Midbrain (tissue), 1 donor: ENCODE measurements around the gene SCART1.
"Not testable (repeated sequence)": the region's sequence is repeated elsewhere in the genome, so short reads cannot be mapped to it uniquely, and the experiment has no call there.

Experiments used
- DNase-seq: peaks from one replicate; lab custom pipeline; 2025; lab: John Stamatoyannopoulos, UW

The SCART1 gene

GRCh38 chr10:133453516-133454203 is at the start of gene SCART1:
Gene SCART1 (plus strand): TSS chr10:133453945. CDS start chr10:133453998, 53 bp downstream.
- no peak for DNase-seq

GRCh38 chr10:133405272-133405671 is 48.5 kb upstream of the SCART1 start:
- DNase-seq: no peak

GRCh38 chr10:133405844-133406527 is 47.8 kb upstream of the SCART1 start:
- no peak for DNase-seq

GRCh38 chr10:133411523-133412380 is 42.0 kb upstream of the SCART1 start:
- no peak for DNase-seq

GRCh38 chr10:133412381-133412711 is 41.4 kb upstream of the SCART1 start:
- no peak for DNase-seq

- not testable (repeated sequence) for DNase-seq
Observed at GRCh38 chr10:133414401-133414800, 39.3 kb upstream of the SCART1 start.

GRCh38 chr10:133415752-133416151 is 38.0 kb upstream of the SCART1 start:
- no peak for DNase-seq

- no peak for DNase-seq
Observed at GRCh38 chr10:133418289-133418993, 35.3 kb upstream of the SCART1 start.

GRCh38 chr10:133419211-133419950 is 34.4 kb upstream of the SCART1 start:
- DNase-seq: no peak

GRCh38 chr10:133420028-133420427 is 33.7 kb upstream of the SCART1 start:
- DNase-seq: no peak

- no peak for DNase-seq
Observed at GRCh38 chr10:133420579-133420978, 33.2 kb upstream of the SCART1 start.

- DNase-seq: no peak
Observed at GRCh38 chr10:133421336-133422222, 32.2 kb upstream of the SCART1 start.

- no peak for DNase-seq
Observed at GRCh38 chr10:133422223-133422806, 31.4 kb upstream of the SCART1 start.

GRCh38 chr10:133422807-133423771 is 30.7 kb upstream of the SCART1 start:
- DNase-seq: no peak

GRCh38 chr10:133424102-133424501 is 29.6 kb upstream of the SCART1 start:
- not testable (repeated sequence) for DNase-seq

GRCh38 chr10:133424601-133425000 is 29.1 kb upstream of the SCART1 start, which contains the start of gene SPRN:
Gene SPRN (minus strand): TSS chr10:133424625. CDS start chr10:133423681, 944 bp downstream.
- DNase-seq: not testable (repeated sequence)

GRCh38 chr10:133429571-133429970 is 24.2 kb upstream of the SCART1 start:
- DNase-seq: not testable (repeated sequence)

- DNase-seq: not testable (repeated sequence)
Observed at GRCh38 chr10:133431888-133432613, 21.7 kb upstream of the SCART1 start.
